B cell (primary cell): ENCODE results near the gene ATP2A1. TPM values are rescaled to one million over a fixed set of nuclear protein-coding genes. Genes with fewer than 3 reads are reported as not detected.

Experiments
- ATAC-seq: fragments of 200-7000 bp; cut with Tn5 transposase; one replicate; pipeline ENCODE4 v1.10.0; 2021; ENCODE audit warnings: low read depth, mild to moderate bottlenecking, moderate number of reproducible peaks, moderate library complexity
- CTCF ChIA-PET: fragments of 350-600 bp; sonication (Branson Sonifier 250); formaldehyde crosslinking; loops from one replicate; lab custom pipeline; 2021; ENCODE audit warnings: antibody characterized with exemption, inconsistent platforms; lab: Charles Lee
- POLR2A ChIA-PET: fragments of 350-600 bp; sonication (Branson Sonifier 250); formaldehyde crosslinking; loops from one replicate; lab custom pipeline; 2021; ENCODE audit warnings: antibody characterized with exemption; lab: Charles Lee
- DNase-seq: peaks from one replicate; pipeline ENCODE4 v3.0.0; 2013
- H2AFZ ChIP-seq: 2 replicates; pipeline ENCODE4 v1.6.1; 2012; ENCODE audit warnings: mild to moderate bottlenecking, low read depth, low read length; ENCODE audit not compliant: insufficient read depth, poor library complexity, severe bottlenecking
- H3K27ac ChIP-seq, 2 donors: 1 replicate in 1 of 2; 2 replicates in 1 of 2; pipeline ENCODE4 v1.5.1; 2012 to 2013; ENCODE audit warnings: low read length in 2 of 2, mild to moderate bottlenecking in 2 of 2, moderate library complexity in 1 of 2
- H3K27me3 ChIP-seq, 4 experiments: fragments of 200-600 bp in 1 of 4; sonication (generic) in 1 of 4; replicated peaks in 1 of 4; 1 replicate in 2 of 4; 2 replicates in 2 of 4; pipeline versions ENCODE4 v1.6.1 to v1.7.0; 2013 to 2016; ENCODE audit warnings: low read length in 3 of 4, mild to moderate bottlenecking in 2 of 4, mixed read lengths in 1 of 4, moderate library complexity in 1 of 4; ENCODE audit not compliant: insufficient read depth in 4 of 4, control insufficient read depth in 3 of 4; ENCODE audit errors: control extremely low read depth in 1 of 4
- H3K36me3 ChIP-seq, 2 experiments: replicated peaks in 1 of 2; 1 replicate in 1 of 2; 2 replicates in 1 of 2; pipeline versions ENCODE4 v1.6.1 to v1.7.1; 2013; ENCODE audit warnings: low read length in 1 of 2; ENCODE audit not compliant: insufficient read depth in 2 of 2, control insufficient read depth in 1 of 2; ENCODE audit errors: control extremely low read depth in 1 of 2, extremely low read depth in 1 of 2
- H3K4me1 ChIP-seq, 2 donors: fragments of 200-600 bp in 1 of 2; sonication (generic) in 1 of 2; 1 replicate in 1 of 2; 2 replicates in 1 of 2; pipeline versions ENCODE4 v1.5.1 to v1.6.1; 2013 to 2017; ENCODE audit warnings: low read length in 2 of 2; ENCODE audit not compliant: control insufficient read depth in 2 of 2, insufficient read depth in 2 of 2
- H3K4me2 ChIP-seq: replicated peaks from 2 replicates; pipeline ENCODE3; 2012; ENCODE audit warnings: mild to moderate bottlenecking, low read depth, low read length; ENCODE audit not compliant: poor library complexity, severe bottlenecking
- H3K4me3 ChIP-seq, 5 experiments: fragments of 200-600 bp in 1 of 5; sonication (generic) in 1 of 5; 1 replicate in 3 of 5; 2 replicates in 2 of 5; pipeline versions ENCODE4 v1.5.1 to v1.7.0; 2011 to 2016; ENCODE audit warnings: low read length in 4 of 5, mild to moderate bottlenecking in 4 of 5, low read depth in 2 of 5, control low read depth in 1 of 5, moderate library complexity in 1 of 5; ENCODE audit not compliant: insufficient read depth in 1 of 5; ENCODE audit errors: control extremely low read depth in 1 of 5, extremely low read depth in 1 of 5
- H3K79me2 ChIP-seq: fragments of 200-600 bp; sonication (generic); one replicate; pipeline ENCODE4 v1.6.0; 2016; ENCODE audit warnings: low read length; ENCODE audit not compliant: control insufficient read depth, insufficient read depth
- H3K9ac ChIP-seq: fragments of 200-600 bp; sonication (generic); 2 replicates; pipeline ENCODE4 v1.6.1; 2017; ENCODE audit warnings: mild to moderate bottlenecking, low read length, moderate library complexity
- H3K9me3 ChIP-seq, 3 donors: one replicate each; pipeline versions ENCODE4 v1.6.1 to v1.7.1; 2013; ENCODE audit warnings: low read length in 2 of 3; ENCODE audit not compliant: control insufficient read depth in 2 of 3, insufficient read depth in 1 of 3; ENCODE audit errors: control extremely low read depth in 1 of 3
- H4K20me1 ChIP-seq: 2 replicates; pipeline ENCODE4 v1.6.0; 2012; ENCODE audit warnings: mild to moderate bottlenecking, low read length; ENCODE audit not compliant: insufficient read depth, control insufficient read depth, poor library complexity, severe bottlenecking
- H3K27ac Mint-ChIP-seq: one replicate; pipeline ENCODE4 v1.8.0; 2021; ENCODE audit warnings: mixed read lengths
- H3K27me3 Mint-ChIP-seq: one replicate; pipeline ENCODE4 v1.8.0; 2021; ENCODE audit warnings: mixed read lengths
- H3K4me1 Mint-ChIP-seq: one replicate; pipeline ENCODE4 v1.8.0; 2021; ENCODE audit warnings: mixed read lengths
- H3K4me3 Mint-ChIP-seq: one replicate; pipeline ENCODE4 v1.8.0; 2021; ENCODE audit warnings: mixed read lengths
- H3K9me3 Mint-ChIP-seq: one replicate; pipeline ENCODE4 v1.8.0; 2022; ENCODE audit warnings: mixed read lengths; ENCODE audit not compliant: insufficient read depth
- EZH2 ChIP-seq: IDR thresholded peaks from 2 replicates; pipeline ENCODE4 v1.6.1; 2012; ENCODE audit warnings: borderline replicate concordance, low read depth, mild to moderate bottlenecking, moderate library complexity, low read length; ENCODE audit not compliant: insufficient read depth, poor library complexity, severe bottlenecking
- WGBS: methylation state at CpG from one replicate; pipeline ENCODE4 v1.1.5; 2013; ENCODE audit warnings: missing lambda C conversion rate; ENCODE audit not compliant: insufficient coverage; 5-methylcytosine and 5-hydroxymethylcytosine counted together
- intact Hi-C: fragments of 100-400 bp; cut with micrococcal nuclease; formaldehyde crosslinking; loops from one replicate; pipeline ENCODE4 v1.10.0; 2022
- polyA plus RNA-seq: library from polyadenylated mRNA; depleted of rRNA; stranded (reverse); fragments of >200 nt; gene quantifications from 2 replicates; pipeline ENCODE4 v1.2.3, GENCODE V29; 2012
- total RNA-seq, 2 donors: library from RNA; stranded (reverse); fragments of 120-200 nt in 1 of 2; gene quantifications; 1 replicate in 1 of 2; 2 replicates in 1 of 2; pipeline versions ENCODE4 v1.2.3 to v1.2.4, GENCODE V29; 2013 to 2022
- TF ChIP-seq, protein P1 (sequence below): fragments of 200-600 bp; IDR thresholded peaks from one replicate; pipeline ENCODE4 v1.8.0; 2022; ENCODE audit warnings: antibody characterized with exemption, mild to moderate bottlenecking

Gene ATP2A1
- total and polyA plus RNA-seq, 2 donors (not counting 1 experiment from before 2014, with no cell fraction given): 0.31 to 0.84 TPM

DNA sequence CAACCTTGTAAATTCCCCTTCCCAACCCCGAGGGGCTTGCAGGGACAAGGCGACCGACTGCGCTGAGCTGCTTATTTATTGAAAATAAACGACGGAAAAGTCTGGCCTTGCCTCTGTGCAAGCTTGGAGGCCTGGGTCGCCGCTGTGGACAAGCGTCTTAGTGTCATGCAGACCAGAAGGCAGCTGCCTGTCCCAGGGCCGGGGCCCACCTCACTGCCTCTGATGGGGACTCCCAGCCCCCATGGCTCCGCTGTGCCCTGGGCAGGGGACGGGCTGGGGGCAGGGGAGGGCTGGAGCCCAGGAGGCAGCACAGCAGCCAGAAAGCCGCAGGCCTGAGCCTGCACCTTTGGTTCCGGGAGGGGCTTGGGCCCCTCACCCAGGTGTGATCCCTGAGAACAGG, 26.1 kb downstream of the ATP2A1 start:
- H3K4me3 Mint-ChIP-seq: no peak overlapping the region
- ATAC-seq: no peak
- 94% methylated on average over 14 of the region's 14 CpGs for WGBS

DNA sequence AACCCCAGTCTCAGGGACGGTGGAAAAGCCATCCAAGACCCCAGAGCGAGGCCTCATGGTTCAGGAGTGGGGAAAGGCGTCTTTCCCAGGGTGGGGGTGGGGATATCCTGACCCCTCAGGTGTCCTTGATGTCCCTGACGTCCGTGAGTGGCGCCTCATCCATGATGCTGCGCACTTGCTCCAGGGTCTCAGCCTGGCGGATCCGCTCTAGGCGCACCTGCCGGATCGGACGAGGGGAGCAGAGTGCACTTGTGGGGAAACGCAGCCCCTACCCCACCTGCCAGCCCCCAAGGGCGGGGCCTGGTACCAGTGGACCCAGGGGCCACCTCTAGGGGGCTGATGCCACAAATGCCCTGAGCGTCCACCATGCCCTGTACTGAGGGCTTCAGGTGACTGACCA, 26.5 kb downstream of the ATP2A1 start:
- no peak for TF ChIP-seq EZH2
- TF ChIP-seq, protein P1, sequence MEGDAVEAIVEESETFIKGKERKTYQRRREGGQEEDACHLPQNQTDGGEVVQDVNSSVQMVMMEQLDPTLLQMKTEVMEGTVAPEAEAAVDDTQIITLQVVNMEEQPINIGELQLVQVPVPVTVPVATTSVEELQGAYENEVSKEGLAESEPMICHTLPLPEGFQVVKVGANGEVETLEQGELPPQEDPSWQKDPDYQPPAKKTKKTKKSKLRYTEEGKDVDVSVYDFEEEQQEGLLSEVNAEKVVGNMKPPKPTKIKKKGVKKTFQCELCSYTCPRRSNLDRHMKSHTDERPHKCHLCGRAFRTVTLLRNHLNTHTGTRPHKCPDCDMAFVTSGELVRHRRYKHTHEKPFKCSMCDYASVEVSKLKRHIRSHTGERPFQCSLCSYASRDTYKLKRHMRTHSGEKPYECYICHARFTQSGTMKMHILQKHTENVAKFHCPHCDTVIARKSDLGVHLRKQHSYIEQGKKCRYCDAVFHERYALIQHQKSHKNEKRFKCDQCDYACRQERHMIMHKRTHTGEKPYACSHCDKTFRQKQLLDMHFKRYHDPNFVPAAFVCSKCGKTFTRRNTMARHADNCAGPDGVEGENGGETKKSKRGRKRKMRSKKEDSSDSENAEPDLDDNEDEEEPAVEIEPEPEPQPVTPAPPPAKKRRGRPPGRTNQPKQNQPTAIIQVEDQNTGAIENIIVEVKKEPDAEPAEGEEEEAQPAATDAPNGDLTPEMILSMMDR: no peak
- no peak overlapping the region for H3K4me3 Mint-ChIP-seq
- Histone ChIP-seq H3K9me3 (no peaks in the 10 kb centered on the region), H3K79me2 (peaks cover 3% of the 10 kb centered on the region), H3K4me1 (peaks cover 12 to 21% of the 10 kb centered on the region in 2 donors), H3K9ac (no peak overlapping the region), H3K36me3 (peaks cover 5 to 47% of the 10 kb centered on the region in 2 experiments), H3K4me3 (no peak overlapping the region), H4K20me1 (peaks cover 13% of the 10 kb centered on the region), H3K27ac (no peak overlapping the region), H3K27me3 (no peaks in the 10 kb centered on the region), H2AFZ (no peak overlapping the region), H3K4me2 (no peak overlapping the region)
- WGBS: 98% methylated on average over 14 of the region's 16 CpGs
- H3K9me3 Mint-ChIP-seq: no peaks in the 10 kb centered on the region
- ChIA-PET POLR2A (no interaction called here), CTCF (no interaction called here)
- H3K27me3 Mint-ChIP-seq: no peaks in the 10 kb centered on the region
- no peak for ATAC-seq
- H3K27ac Mint-ChIP-seq: no peak overlapping the region
- intact Hi-C loops: no loop called here
- H3K4me1 Mint-ChIP-seq: peaks cover 16% of the 10 kb centered on the region
- no peak for DNase-seq

More for the DNA sequence above, 26.1 kb downstream of the ATP2A1 start:
- no peak overlapping the region for H3K27ac Mint-ChIP-seq
- Histone ChIP-seq H3K36me3 (peaks cover 5 to 44% of the 10 kb centered on the region in 2 experiments), H3K79me2 (peaks cover 3% of the 10 kb centered on the region), H3K4me2 (no peak overlapping the region), H3K27ac (no peak overlapping the region), H3K4me1 (peaks cover 12 to 17% of the 10 kb centered on the region in 2 donors), H3K27me3 (no peaks in the 10 kb centered on the region), H3K9ac (no peak overlapping the region), H2AFZ (no peak overlapping the region), H3K4me3 (no peak overlapping the region), H3K9me3 (no peaks in the 10 kb centered on the region), H4K20me1 (peaks cover 13% of the 10 kb centered on the region)
- intact Hi-C loops: no loop called here
- no peaks in the 10 kb centered on the region for H3K27me3 Mint-ChIP-seq
- H3K9me3 Mint-ChIP-seq: no peaks in the 10 kb centered on the region
- no peak for TF ChIP-seq EZH2
- TF ChIP-seq, protein P1: no peak
- ChIA-PET CTCF (no interaction called here), POLR2A (interaction anchor here (0.7 kb wide), 1 partner anchor 18 kb away, joined by 3 read pairs; no protein-coding TSS in a partner anchor)
- H3K4me1 Mint-ChIP-seq: peaks cover 16% of the 10 kb centered on the region
- DNase-seq: no peak
